ENCODE data around the gene MAP3K21. TPM values are rescaled to one million over a fixed set of nuclear protein-coding genes. Genes with fewer than 3 reads are reported as not detected.

MAP3K21 gene
- polyA plus RNA-seq, 3 donors = 0.38 to 2.7 (median 0.59) TPM

DNA sequence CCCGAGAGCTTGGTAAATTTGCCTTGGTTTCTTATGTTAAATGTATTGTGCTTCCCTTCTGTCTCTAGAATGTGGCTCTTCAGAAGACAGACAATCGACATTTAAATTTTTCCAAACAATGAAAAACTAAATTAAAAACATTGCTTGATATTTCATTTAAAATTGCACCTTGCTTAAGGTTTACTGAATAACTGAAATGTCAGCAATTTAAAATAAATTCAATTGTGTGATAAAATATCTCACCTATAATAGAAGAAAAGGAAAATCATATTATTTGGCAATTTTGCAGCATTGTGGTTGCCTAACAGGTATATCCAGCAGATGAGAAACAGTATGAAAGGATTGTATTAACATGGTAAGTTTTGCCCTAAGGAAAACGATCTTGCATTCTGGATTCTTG is 56.5 kb downstream of the MAP3K21 start:
- no peaks in the 10 kb centered on the region for H3K79me2 ChIP-seq (ENCODE audit: insufficient read depth, low read length)
- peaks cover 6% of the 10 kb centered on the region for H3K4me1 Mint-ChIP-seq
- no peak overlapping the region for H2AFZ ChIP-seq (ENCODE audit: insufficient read depth, low read depth, low read length, poor library complexity, severe bottlenecking)
- WGBS (ENCODE audit: insufficient coverage) = 80% methylated on average over 1 of the region's 3 CpGs
- no peak overlapping the region for H3K27ac ChIP-seq (ENCODE audit: low read depth in 1 of 2, low read length in 2 of 2)
- H3K4me2 ChIP-seq (replicated peaks; ENCODE audit: extremely low read depth, low read length, poor library complexity, severe bottlenecking) = no peak overlapping the region
- no peaks in the 10 kb centered on the region for H3K27me3 ChIP-seq (ENCODE audit: control insufficient read depth in 2 of 2, insufficient read depth in 2 of 2, low read length in 2 of 2)
- peaks cover 20 to 25% of the 10 kb centered on the region in 2 donors for H3K36me3 Mint-ChIP-seq
- H4K20me1 ChIP-seq (ENCODE audit: insufficient read depth, low read length) = no peaks in the 10 kb centered on the region
- no peak for DNase-seq
- H3K27me3 Mint-ChIP-seq (ENCODE audit: low read depth in 3 of 3) = peaks cover 0 to 3% (median 0%) of the 10 kb centered on the region in 3 donors
- H3K9me3 ChIP-seq (replicated peaks in 1 of 2; ENCODE audit: control insufficient read depth in 1 of 2, insufficient read depth in 1 of 2, low read length in 2 of 2) = peaks cover 8 to 11% of the 10 kb centered on the region in 2 donors
- TF ChIP-seq, protein P1, sequence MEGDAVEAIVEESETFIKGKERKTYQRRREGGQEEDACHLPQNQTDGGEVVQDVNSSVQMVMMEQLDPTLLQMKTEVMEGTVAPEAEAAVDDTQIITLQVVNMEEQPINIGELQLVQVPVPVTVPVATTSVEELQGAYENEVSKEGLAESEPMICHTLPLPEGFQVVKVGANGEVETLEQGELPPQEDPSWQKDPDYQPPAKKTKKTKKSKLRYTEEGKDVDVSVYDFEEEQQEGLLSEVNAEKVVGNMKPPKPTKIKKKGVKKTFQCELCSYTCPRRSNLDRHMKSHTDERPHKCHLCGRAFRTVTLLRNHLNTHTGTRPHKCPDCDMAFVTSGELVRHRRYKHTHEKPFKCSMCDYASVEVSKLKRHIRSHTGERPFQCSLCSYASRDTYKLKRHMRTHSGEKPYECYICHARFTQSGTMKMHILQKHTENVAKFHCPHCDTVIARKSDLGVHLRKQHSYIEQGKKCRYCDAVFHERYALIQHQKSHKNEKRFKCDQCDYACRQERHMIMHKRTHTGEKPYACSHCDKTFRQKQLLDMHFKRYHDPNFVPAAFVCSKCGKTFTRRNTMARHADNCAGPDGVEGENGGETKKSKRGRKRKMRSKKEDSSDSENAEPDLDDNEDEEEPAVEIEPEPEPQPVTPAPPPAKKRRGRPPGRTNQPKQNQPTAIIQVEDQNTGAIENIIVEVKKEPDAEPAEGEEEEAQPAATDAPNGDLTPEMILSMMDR (IDR thresholded peaks at IDR 0.05) = no peak
- H3K4me1 ChIP-seq (ENCODE audit: control insufficient read depth in 1 of 2, insufficient read depth in 2 of 2, low read length in 2 of 2) = peaks cover 4 to 7% of the 10 kb centered on the region in 2 donors
- no peak overlapping the region for H3K27ac Mint-ChIP-seq
- no peak overlapping the region for H3K4me3 ChIP-seq (replicated peaks in 1 of 3; ENCODE audit: low read depth in 2 of 3, low read length in 3 of 3)
- H3K4me3 Mint-ChIP-seq = no peak overlapping the region
- H3K9ac ChIP-seq (ENCODE audit: insufficient read depth, low read length, poor library complexity, severe bottlenecking) = no peak overlapping the region
- intact Hi-C loops (cut with micrococcal nuclease) = no loop called here
- H3K9me3 Mint-ChIP-seq = peaks cover 7 to 13% (median 9%) of the 10 kb centered on the region in 7 donors
- peaks cover 6 to 34% of the 10 kb centered on the region in 2 donors for H3K36me3 ChIP-seq (replicated peaks in 1 of 2; ENCODE audit: control insufficient read depth in 1 of 2, insufficient read depth in 2 of 2, low read length in 2 of 2)

DNA sequence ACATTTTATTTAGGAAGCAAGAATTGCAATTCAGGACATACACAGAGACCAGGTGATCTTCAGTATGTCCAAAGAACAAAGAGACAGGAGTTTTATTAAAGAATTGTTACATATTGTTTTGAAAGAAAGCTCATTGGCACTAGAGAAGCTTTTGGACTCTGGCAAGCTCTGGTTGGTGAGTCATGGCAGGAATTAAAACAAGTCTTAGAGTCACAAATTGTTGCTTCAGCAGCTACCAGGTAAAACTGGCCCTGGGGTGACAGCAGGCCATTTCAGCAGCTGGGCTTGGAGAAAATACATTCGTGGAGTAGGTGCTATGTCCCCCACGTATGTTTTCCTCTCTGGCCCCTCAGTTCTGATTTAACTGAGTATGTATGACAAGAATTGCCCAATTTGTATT is 58.8 kb downstream of the MAP3K21 start:
- no peak for DNase-seq
- WGBS (ENCODE audit: insufficient coverage) = no CpG with 5 or more reads among the region's 2 CpGs

More for the DNA sequence above, 58.8 kb downstream of the MAP3K21 start:
- no peaks in the 10 kb centered on the region for H4K20me1 ChIP-seq (ENCODE audit: insufficient read depth, low read length)
- peaks cover 8 to 11% of the 10 kb centered on the region in 2 donors for H3K9me3 ChIP-seq (replicated peaks in 1 of 2; ENCODE audit: control insufficient read depth in 1 of 2, insufficient read depth in 1 of 2, low read length in 2 of 2)
- no peak overlapping the region for H3K27ac ChIP-seq (ENCODE audit: low read depth in 1 of 2, low read length in 2 of 2)
- Mint-ChIP-seq H3K9me3 (peaks cover 7 to 13% (median 9%) of the 10 kb centered on the region in 7 donors), H3K36me3 (peaks cover 11 to 12% of the 10 kb centered on the region in 2 donors), H3K27me3 (ENCODE audit: low read depth in 3 of 3) (peaks cover 0 to 10% (median 3%) of the 10 kb centered on the region in 3 donors), H3K27ac (no peak overlapping the region), H3K4me3 (no peak overlapping the region), H3K4me1 (peaks cover 15% of the 10 kb centered on the region)
- no peak overlapping the region for H2AFZ ChIP-seq (ENCODE audit: insufficient read depth, low read depth, low read length, poor library complexity, severe bottlenecking)
- H3K36me3 ChIP-seq (replicated peaks in 1 of 2; ENCODE audit: control insufficient read depth in 1 of 2, insufficient read depth in 2 of 2, low read length in 2 of 2) = peaks cover 6 to 23% of the 10 kb centered on the region in 2 donors
- no peak overlapping the region for H3K4me2 ChIP-seq (replicated peaks; ENCODE audit: extremely low read depth, low read length, poor library complexity, severe bottlenecking)
- H3K9ac ChIP-seq (ENCODE audit: insufficient read depth, low read length, poor library complexity, severe bottlenecking) = no peak overlapping the region
- intact Hi-C loops (cut with micrococcal nuclease) = no loop called here
- H3K4me3 ChIP-seq (replicated peaks in 1 of 3; ENCODE audit: low read depth in 2 of 3, low read length in 3 of 3) = no peak overlapping the region
- TF ChIP-seq, protein P1 (IDR thresholded peaks at IDR 0.05) = no peak
- no peaks in the 10 kb centered on the region for H3K27me3 ChIP-seq (ENCODE audit: control insufficient read depth in 2 of 2, insufficient read depth in 2 of 2, low read length in 2 of 2)
- H3K4me1 ChIP-seq (ENCODE audit: control insufficient read depth in 1 of 2, insufficient read depth in 2 of 2, low read length in 2 of 2) = peaks cover 13 to 16% of the 10 kb centered on the region in 2 donors
- H3K79me2 ChIP-seq (ENCODE audit: insufficient read depth, low read length) = no peaks in the 10 kb centered on the region

Data from CD14-positive monocyte (primary cell).